HCT116 (cell line): ENCODE measurements around the gene SARS1. TPM values are rescaled to one million over a fixed set of nuclear protein-coding genes. Genes with fewer than 3 reads are reported as not detected.

Source experiments
- ATAC-seq: fragments of 200-7000 bp; cut with Tn5 transposase; 2 replicates; pipeline ENCODE4 v1.9.1; 2020; ENCODE audit warnings: mild to moderate bottlenecking, moderate library complexity
- BruUV-seq: library from RNA; stranded (reverse); fragments of 400-500 nt; replicated peaks from 2 replicates; lab custom pipeline; 2021; lab: Mats Ljungman, UMichigan
- CTCF ChIA-PET: fragments of 300-600 bp; sonication (Branson Sonifier 250); formaldehyde crosslinking; loops from one replicate; lab custom pipeline; 2021; ENCODE audit warnings: antibody characterized with exemption; lab: Charles Lee
- POLR2A ChIA-PET: fragments of 300-600, 350-600 bp; sonication (Branson Sonifier 250); formaldehyde crosslinking; loops from one replicate; lab custom pipeline; 2021; ENCODE audit warnings: antibody characterized with exemption; lab: Charles Lee
- RAD21 ChIA-PET, 2 experiments: fragments of 300-600 bp; sonication (Branson Sonifier 250); formaldehyde crosslinking; loops; one replicate each; lab custom pipeline; 2023; ENCODE audit warnings: low total read pairs in 2 of 2; ENCODE audit not compliant: uncharacterized antibody in 2 of 2, unreplicated experiment in 2 of 2, low non-redundant PET in 1 of 2; lab: Charles Lee
- DNase-seq: peaks from one replicate; pipeline ENCODE4 v3.0.0-alpha.2; 2010; ENCODE audit warnings: low read depth, low spot score
- H2AFZ ChIP-seq: fragments of 200-600 bp; shearing (Covaris generic), sonication (generic); 2 replicates; pipeline ENCODE4 v1.6.1; 2017; ENCODE audit warnings: low read depth, mixed run types, mixed read lengths, antibody characterized with exemption, low read length; ENCODE audit not compliant: poor library complexity, severe bottlenecking
- H3K27ac ChIP-seq: 2 replicates; pipeline ENCODE4 v1.5.1; 2012; ENCODE audit warnings: low read depth, low read length
- H3K27me3 ChIP-seq: fragments of 200-600 bp; sonication (generic); 2 replicates; pipeline ENCODE4 v1.6.1; 2016; ENCODE audit warnings: mixed run types, low read length, mixed read lengths; ENCODE audit not compliant: insufficient read depth
- H3K36me3 ChIP-seq, 2 experiments: fragments of 200-500 bp in 1 of 2; fragments of 200-600 bp in 1 of 2; sonication (Bioruptor generic) in 1 of 2; sonication (generic) in 1 of 2; 2 replicates each; pipeline versions ENCODE4 v1.5.1 to v1.6.1; 2014 to 2016; ENCODE audit warnings: low read length in 2 of 2, inconsistent platforms in 1 of 2, mixed read lengths in 1 of 2, mixed run types in 1 of 2; ENCODE audit not compliant: insufficient read depth in 2 of 2, control insufficient read depth in 1 of 2
- H3K4me1 ChIP-seq, 2 experiments: fragments of 200-600 bp in 1 of 2; sonication (generic) in 1 of 2; 2 replicates each; pipeline versions ENCODE4 v1.5.1 to v1.6.1; 2012 to 2017; ENCODE audit warnings: low read length in 2 of 2, inconsistent platforms in 1 of 2, mild to moderate bottlenecking in 1 of 2, mixed read lengths in 1 of 2, mixed run types in 1 of 2, moderate library complexity in 1 of 2; ENCODE audit not compliant: insufficient read depth in 2 of 2, control insufficient read depth in 1 of 2
- H3K4me2 ChIP-seq: fragments of 200-600 bp; sonication (generic); 2 replicates; pipeline ENCODE4 v1.6.1; 2017; ENCODE audit warnings: mixed run types, low read length, mixed read lengths
- H3K4me3 ChIP-seq, 2 experiments: fragments of 200-600 bp in 1 of 2; sonication (generic) in 1 of 2; replicated peaks in 1 of 2; 2 replicates each; pipeline ENCODE4 v1.5.1; 2011 to 2016; ENCODE audit warnings: low read length in 2 of 2, control low read depth in 1 of 2, low read depth in 1 of 2, mild to moderate bottlenecking in 1 of 2, mixed read lengths in 1 of 2, mixed run types in 1 of 2
- H3K79me2 ChIP-seq: fragments of 200-600 bp; sonication (generic); 2 replicates; pipeline ENCODE4 v1.6.1; 2017; ENCODE audit warnings: mild to moderate bottlenecking, mixed run types, low read length, moderate library complexity, mixed read lengths; ENCODE audit not compliant: insufficient read depth
- H3K9ac ChIP-seq: fragments of 200-600 bp; sonication (generic); 2 replicates; pipeline ENCODE4 v1.6.1; 2016; ENCODE audit warnings: low read length, mixed read lengths
- H3K9me2 ChIP-seq: fragments of 200-600 bp; sonication (generic), shearing (Covaris generic); 2 replicates; pipeline ENCODE4 v1.6.1; 2017; ENCODE audit warnings: mixed run types, mild to moderate bottlenecking, moderate library complexity; ENCODE audit not compliant: insufficient read depth
- H3K9me3 ChIP-seq, 2 experiments: fragments of 200-500 bp in 1 of 2; fragments of 200-600 bp in 1 of 2; sonication (Bioruptor generic) in 1 of 2; sonication (generic) in 1 of 2; 2 replicates each; pipeline ENCODE4 v1.6.1; 2014 to 2017; ENCODE audit warnings: low read length in 2 of 2, mixed read lengths in 2 of 2, inconsistent platforms in 1 of 2, low read depth in 1 of 2, mild to moderate bottlenecking in 1 of 2, mixed run types in 1 of 2, moderate library complexity in 1 of 2; ENCODE audit not compliant: control insufficient read depth in 1 of 2, insufficient read depth in 1 of 2
- H4K20me1 ChIP-seq: fragments of 200-600 bp; sonication (generic), shearing (Covaris generic); 2 replicates; pipeline ENCODE4 v1.6.1; 2017; ENCODE audit warnings: mixed run types, mild to moderate bottlenecking, moderate library complexity; ENCODE audit not compliant: insufficient read depth
- ATF3 ChIP-seq: IDR thresholded peaks from 2 replicates; pipeline ENCODE4 v1.6.1; 2012
- EGR1 ChIP-seq: IDR thresholded peaks from 2 replicates; pipeline ENCODE4 v1.6.1; 2012; ENCODE audit warnings: low read depth
- EZH2 ChIP-seq: fragments of 200-600 bp; sonication (generic); IDR thresholded peaks from 2 replicates; pipeline ENCODE4 v1.6.1; 2017; ENCODE audit warnings: antibody characterized with exemption, mixed run types
- EZH2phosphoT487 ChIP-seq: fragments of 200-600 bp; IDR thresholded peaks from 2 replicates; pipeline ENCODE4 v1.6.1; 2018; ENCODE audit warnings: antibody characterized with exemption, borderline replicate concordance
- FOSL1 ChIP-seq: IDR thresholded peaks from 2 replicates; pipeline ENCODE4 v1.6.1; 2012; ENCODE audit warnings: low read depth
- JUND ChIP-seq: IDR thresholded peaks from 2 replicates; pipeline ENCODE4 v1.6.1; 2012
- POLR2A ChIP-seq: IDR thresholded peaks from 2 replicates; pipeline ENCODE4 v1.7.0; 2011; ENCODE audit warnings: borderline replicate concordance; ENCODE audit not compliant: insufficient read depth, insufficient read length; ENCODE audit errors: extremely low read depth
- POLR2AphosphoS5 ChIP-seq: IDR thresholded peaks from 2 replicates; pipeline ENCODE4 v1.6.1; 2011; ENCODE audit warnings: mild to moderate bottlenecking, low read depth, low read length, moderate library complexity
- RAD21 ChIP-seq: IDR thresholded peaks from 2 replicates; pipeline ENCODE4 v1.6.1; 2012; ENCODE audit warnings: low read depth, mild to moderate bottlenecking
- REST ChIP-seq: IDR thresholded peaks from 2 replicates; pipeline ENCODE4 v1.6.1; 2012; ENCODE audit warnings: low read depth
- SIN3A ChIP-seq: IDR thresholded peaks from 2 replicates; pipeline ENCODE4 v1.6.1; 2012; ENCODE audit warnings: low read depth
- SP1 ChIP-seq: IDR thresholded peaks from 2 replicates; pipeline ENCODE4 v1.6.1; 2012; ENCODE audit warnings: low read depth
- YY1 ChIP-seq: IDR thresholded peaks from 2 replicates; pipeline ENCODE4 v1.6.1; 2011; ENCODE audit warnings: low read length, low read depth, moderate library complexity, mild to moderate bottlenecking; ENCODE audit not compliant: insufficient replicate concordance; ENCODE audit errors: extremely low read depth
- ZBTB33 ChIP-seq: IDR thresholded peaks from 2 replicates; pipeline ENCODE4 v1.6.1; 2011; ENCODE audit warnings: mild to moderate bottlenecking, low read length, moderate library complexity; ENCODE audit not compliant: insufficient replicate concordance; ENCODE audit errors: extremely low read depth
- ZFX ChIP-seq: fragments of 450-650 bp; IDR thresholded peaks from 2 replicates; pipeline ENCODE4 v1.6.1; 2017
- intact Hi-C: fragments of 100-400 bp; cut with micrococcal nuclease; formaldehyde crosslinking; loops from 2 replicates; pipeline ENCODE4 v1.10.0; 2022
- total RNA-seq: library from RNA; stranded (reverse); gene quantifications from one replicate; pipeline ENCODE4 v1.2.1, GENCODE V29; 2021; ENCODE audit not compliant: unreplicated experiment

SARS1 gene
- total RNA-seq, 1 experiment from 2014 or later, result 206 TPM

GRCh38 chr1:109184687-109185086, 29.0 kb upstream of the SARS1 start:
- Histone ChIP-seq H3K36me3 (no peaks in the 10 kb centered on the region), H3K27ac (no peak overlapping the region), H3K9ac (no peak overlapping the region), H2AFZ (no peak overlapping the region), H3K4me3 (no peak overlapping the region), H3K79me2 (no peaks in the 10 kb centered on the region), H3K9me3 (no peaks in the 10 kb centered on the region), H3K4me2 (no peak overlapping the region), H3K27me3 (no peaks in the 10 kb centered on the region), H4K20me1 (no peaks in the 10 kb centered on the region), H3K9me2 (no peaks in the 10 kb centered on the region), H3K4me1 (peaks cover 18 to 20% of the 10 kb centered on the region in 2 experiments)
- ATAC-seq (no peak), DNase-seq (no peak)
- intact Hi-C loops, result no loop called here
- no TSS peak for BruUV-seq
- CTCF ChIA-PET, result no interaction called here
- no peak for TF ChIP-seq RAD21
- TF ChIP-seq FOSL1, result no peak
- TF ChIP-seq ATF3, result no peak
- TF ChIP-seq POLR2AphosphoS5, result no peak
- RAD21 ChIA-PET, result no interaction called here
- POLR2A ChIA-PET, result no interaction called here

- Histone ChIP-seq H3K9ac (no peak overlapping the region), H3K27me3 (no peaks in the 10 kb centered on the region), H3K9me3 (no peaks in the 10 kb centered on the region), H3K27ac (no peak overlapping the region), H3K36me3 (no peaks in the 10 kb centered on the region), H3K9me2 (no peaks in the 10 kb centered on the region), H3K4me1 (peaks cover 18 to 20% of the 10 kb centered on the region in 2 experiments), H2AFZ (no peak overlapping the region), H4K20me1 (no peaks in the 10 kb centered on the region), H3K4me3 (no peak overlapping the region), H3K79me2 (no peaks in the 10 kb centered on the region), H3K4me2 (no peak overlapping the region)
- POLR2A ChIA-PET, result no interaction called here
- RAD21 ChIA-PET, result no interaction called here
- ATAC-seq, result no peak
- BruUV-seq, result no TSS peak
- CTCF ChIA-PET, result no interaction called here
- no peak for DNase-seq
- intact Hi-C loops, result no loop called here
- no peak for TF ChIP-seq EZH2phosphoT487
- no peak for TF ChIP-seq JUND
- TF ChIP-seq REST, result no peak
- TF ChIP-seq EGR1, result no peak
- no peak for TF ChIP-seq SIN3A
- no peak for TF ChIP-seq POLR2A
- no peak for TF ChIP-seq FOSL1
- no peak for TF ChIP-seq ZFX
- TF ChIP-seq SP1, result no peak
- TF ChIP-seq ZBTB33, result no peak
- no peak for TF ChIP-seq ATF3
- TF ChIP-seq POLR2AphosphoS5, result no peak
- no peak for TF ChIP-seq EZH2
- TF ChIP-seq YY1, result no peak
Measured at GRCh38 chr1:109185357-109185756, 28.4 kb upstream of the SARS1 start.
